ENCODE measurements around the gene CCL8. TPM values are rescaled to one million over a fixed set of nuclear protein-coding genes. Genes with fewer than 3 reads are reported as not detected.
A peak's percentile ranks its signal among the peaks of the same experiment; 100 is the strongest.

The CCL8 gene
- total RNA-seq, 4 donors from 2014 or later, result 20.6 TPM; not detected in 3

DNA sequence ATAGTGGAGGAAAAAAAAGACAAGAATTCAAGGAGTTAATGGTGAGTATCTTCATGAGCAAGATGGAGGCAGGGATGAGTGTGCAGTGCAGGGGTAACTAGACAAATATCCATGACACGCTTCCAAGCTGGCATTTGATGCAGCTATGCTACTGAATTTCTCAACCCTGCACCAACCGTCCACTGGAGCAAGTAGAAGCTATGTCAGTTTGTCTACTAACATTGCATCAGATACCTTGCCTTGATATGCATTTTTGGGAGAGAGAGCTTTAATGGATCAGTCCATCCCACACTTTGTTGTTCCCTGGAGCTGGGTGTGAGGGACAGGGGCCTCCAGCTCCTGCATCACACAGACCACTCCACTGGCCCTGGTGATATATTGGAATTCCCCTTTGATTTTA is 17.2 kb upstream of the CCL8 start:
- Histone ChIP-seq H3K4me1 (peaks cover 0 to 7% (median 0%) of the 10 kb centered on the region in 4 donors), H3K4me3 (no peak overlapping the region), H3K27me3 (no peaks in the 10 kb centered on the region), H3K27ac (no peak overlapping the region), H3K9me3 (no peaks in the 10 kb centered on the region), H3K36me3 (no peaks in the 10 kb centered on the region)
- TF ChIP-seq POLR2A (IDR thresholded peaks at IDR 0.05), result no peak
- DNase-seq, result no peak

GRCh38 chr17:34302636-34303035 is 16.6 kb upstream of the CCL8 start:
- H3K4me1 ChIP-seq, result peaks cover 0 to 7% (median 0%) of the 10 kb centered on the region in 4 donors
- no peak overlapping the region for H3K27ac ChIP-seq
- no peaks in the 10 kb centered on the region for H3K27me3 ChIP-seq
- no peaks in the 10 kb centered on the region for H3K36me3 ChIP-seq
- no peak for DNase-seq
- no peak for TF ChIP-seq POLR2A (IDR thresholded peaks at IDR 0.05)
- TF ChIP-seq, protein P1, sequence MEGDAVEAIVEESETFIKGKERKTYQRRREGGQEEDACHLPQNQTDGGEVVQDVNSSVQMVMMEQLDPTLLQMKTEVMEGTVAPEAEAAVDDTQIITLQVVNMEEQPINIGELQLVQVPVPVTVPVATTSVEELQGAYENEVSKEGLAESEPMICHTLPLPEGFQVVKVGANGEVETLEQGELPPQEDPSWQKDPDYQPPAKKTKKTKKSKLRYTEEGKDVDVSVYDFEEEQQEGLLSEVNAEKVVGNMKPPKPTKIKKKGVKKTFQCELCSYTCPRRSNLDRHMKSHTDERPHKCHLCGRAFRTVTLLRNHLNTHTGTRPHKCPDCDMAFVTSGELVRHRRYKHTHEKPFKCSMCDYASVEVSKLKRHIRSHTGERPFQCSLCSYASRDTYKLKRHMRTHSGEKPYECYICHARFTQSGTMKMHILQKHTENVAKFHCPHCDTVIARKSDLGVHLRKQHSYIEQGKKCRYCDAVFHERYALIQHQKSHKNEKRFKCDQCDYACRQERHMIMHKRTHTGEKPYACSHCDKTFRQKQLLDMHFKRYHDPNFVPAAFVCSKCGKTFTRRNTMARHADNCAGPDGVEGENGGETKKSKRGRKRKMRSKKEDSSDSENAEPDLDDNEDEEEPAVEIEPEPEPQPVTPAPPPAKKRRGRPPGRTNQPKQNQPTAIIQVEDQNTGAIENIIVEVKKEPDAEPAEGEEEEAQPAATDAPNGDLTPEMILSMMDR (IDR thresholded peaks at IDR 0.05), result no peak
- no peaks in the 10 kb centered on the region for H3K9me3 ChIP-seq
- H3K4me3 ChIP-seq, result no peak overlapping the region

DNA sequence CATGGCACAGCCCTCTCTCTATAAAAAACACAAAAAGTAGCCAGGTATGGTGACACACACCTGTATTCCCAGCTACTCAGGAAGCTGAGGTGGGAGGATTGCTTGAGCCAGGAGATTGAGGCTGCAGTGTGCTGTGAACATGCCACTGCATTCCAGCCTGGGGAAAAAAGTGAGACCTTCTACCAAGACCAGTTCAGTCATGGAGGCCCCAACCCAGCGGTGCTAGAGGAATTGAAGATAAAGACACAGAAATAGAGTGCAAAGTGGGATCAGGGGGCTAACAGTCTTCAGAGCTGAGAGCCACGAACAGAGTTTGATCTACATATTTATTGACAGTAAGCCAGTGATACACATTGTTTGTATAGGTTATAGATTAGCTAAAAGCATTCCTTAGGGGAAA is 15.6 kb upstream of the CCL8 start:
- no peak for TF ChIP-seq POLR2A (IDR thresholded peaks at IDR 0.05)
- TF ChIP-seq, protein P1 (IDR thresholded peaks at IDR 0.05), result no peak
- DNase-seq, result no peak
- Histone ChIP-seq H3K4me1 (peaks cover 0 to 7% (median 0%) of the 10 kb centered on the region in 4 donors), H3K4me3 (no peak overlapping the region), H3K27ac (no peak overlapping the region), H3K27me3 (no peaks in the 10 kb centered on the region), H3K36me3 (no peaks in the 10 kb centered on the region), H3K9me3 (no peaks in the 10 kb centered on the region)

- Histone ChIP-seq H3K4me3 (no peak overlapping the region), H3K27me3 (no peaks in the 10 kb centered on the region), H3K9me3 (no peaks in the 10 kb centered on the region), H3K27ac (no peak overlapping the region), H3K4me1 (peaks cover 0 to 1% (median 0%) of the 10 kb centered on the region in 4 donors), H3K36me3 (no peaks in the 10 kb centered on the region)
- TF ChIP-seq POLR2A (IDR thresholded peaks at IDR 0.05), result no peak
- TF ChIP-seq, protein P1 (IDR thresholded peaks at IDR 0.05), result no peak
- no peak for DNase-seq
Measured at GRCh38 chr17:34305061-34305460, 14.2 kb upstream of the CCL8 start.

GRCh38 chr17:34305606-34306005 is 13.6 kb upstream of the CCL8 start:
- DNase-seq, result no peak
- no peak overlapping the region for H3K4me3 ChIP-seq
- TF ChIP-seq, protein P1 (IDR thresholded peaks at IDR 0.05), result no peak
- no peak for TF ChIP-seq POLR2A (IDR thresholded peaks at IDR 0.05)
- H3K27me3 ChIP-seq, result no peaks in the 10 kb centered on the region
- no peak overlapping the region for H3K27ac ChIP-seq
- H3K9me3 ChIP-seq, result no peaks in the 10 kb centered on the region
- no peaks in the 10 kb centered on the region for H3K36me3 ChIP-seq
- no peaks in the 10 kb centered on the region for H3K4me1 ChIP-seq

GRCh38 chr17:34306466-34306865 is 12.8 kb upstream of the CCL8 start:
- Histone ChIP-seq H3K36me3 (no peaks in the 10 kb centered on the region), H3K4me3 (no peak overlapping the region), H3K27ac (no peak overlapping the region), H3K4me1 (no peaks in the 10 kb centered on the region), H3K27me3 (no peaks in the 10 kb centered on the region), H3K9me3 (no peaks in the 10 kb centered on the region)
- TF ChIP-seq, protein P1 (IDR thresholded peaks at IDR 0.05), result peak in 2 of 6 experiments; percentile 16 to 31
- no peak for TF ChIP-seq POLR2A (IDR thresholded peaks at IDR 0.05)
- DNase-seq, result no peak

All from Peyer's patch (tissue), 4 donors.